Activated naive CD8-positive, alpha-beta T cell treated with anti-CD3 and anti-CD28 coated beads, Interleukin-2, amount 10 ng/mL, durations not matched to agents 7 days and 5 days (primary cell): Measurements from ENCODE around the gene NPHP4. TPM values are rescaled to one million over a fixed set of nuclear protein-coding genes. Genes with fewer than 3 reads are reported as not detected.

Experiments
- ATAC-seq: fragments of 150-1000 bp; cut with Tn5 transposase; one replicate; pipeline ENCODE4 v1.10.0; 2021; ENCODE audit warnings: low read depth, moderate library complexity
- POLR2A ChIA-PET: fragments of 350-600 bp; sonication (Branson Sonifier 250); formaldehyde crosslinking; loops from one replicate; lab custom pipeline; 2021; ENCODE audit warnings: antibody characterized with exemption; lab: Charles Lee
- DNase-seq: peaks from one replicate; pipeline ENCODE4 v3.0.0; 2021
- H3K27ac Mint-ChIP-seq: one replicate; pipeline ENCODE4 v1.8.0; 2022; ENCODE audit warnings: mild to moderate bottlenecking, mixed read lengths
- H3K27me3 Mint-ChIP-seq: one replicate; pipeline ENCODE4 v1.8.0; 2022; ENCODE audit warnings: mild to moderate bottlenecking, moderate library complexity, mixed read lengths
- H3K36me3 Mint-ChIP-seq: one replicate; pipeline ENCODE4 v1.8.0; 2021; ENCODE audit warnings: mild to moderate bottlenecking, mixed read lengths
- H3K4me1 Mint-ChIP-seq: one replicate; pipeline ENCODE4 v1.8.0; 2021; ENCODE audit warnings: mixed read lengths
- H3K4me3 Mint-ChIP-seq: one replicate; pipeline ENCODE4 v1.8.0; 2022; ENCODE audit warnings: mild to moderate bottlenecking, moderate library complexity, mixed read lengths
- H3K9me3 Mint-ChIP-seq: one replicate; pipeline ENCODE4 v1.8.0; 2021; ENCODE audit warnings: mixed read lengths
- total RNA-seq, 2 experiments: library from RNA; stranded (reverse); gene quantifications; one replicate each; pipeline ENCODE4 v1.2.3, GENCODE V29; 2021

Gene NPHP4
- 10 to 100 TPM; 16.4 to 17.5 TPM for total RNA-seq

GRCh38 chr1:5992026-5992813, at the start of gene NPHP4:
Gene NPHP4, minus strand, starts transcription at chr1:5992425. Its CDS starts 6,136 bp downstream, at chr1:5986289.
- peak within 1 kb of the TSS; percentile 97 for H3K4me3 Mint-ChIP-seq
- peak within 1 kb of the TSS; percentile 95 for H3K27ac Mint-ChIP-seq
- DNase-seq (peak; percentile 97), ATAC-seq (peak; percentile 91)
- peaks cover 2% of the 10 kb centered on the region for H3K36me3 Mint-ChIP-seq
- POLR2A ChIA-PET, result interaction anchor here (1.0 to 5.7 kb wide), 4 partner anchors 35 to 563 kb away, joined by 3 to 101 read pairs (median 6); partner anchors contain the start of genes NOL9 and TAS1R1
- H3K9me3 Mint-ChIP-seq, result no peaks in the 10 kb centered on the region
- H3K4me1 Mint-ChIP-seq, result peaks cover 20% of the 10 kb centered on the region
- H3K27me3 Mint-ChIP-seq, result no peaks in the 10 kb centered on the region

- ATAC-seq, result no peak
- peaks cover 17% of the 10 kb centered on the region for H3K36me3 Mint-ChIP-seq
- no peaks in the 10 kb centered on the region for H3K9me3 Mint-ChIP-seq
Observed at GRCh38 chr1:6041432-6042062, 49.3 kb upstream of the NPHP4 start.

GRCh38 chr1:6040861-6041415, 48.7 kb upstream of the NPHP4 start:
- Mint-ChIP-seq H3K36me3 (peaks cover 16% of the 10 kb centered on the region), H3K4me3 (no peak overlapping the region), H3K27me3 (no peaks in the 10 kb centered on the region), H3K27ac (no peak overlapping the region), H3K4me1 (peaks cover 23% of the 10 kb centered on the region), H3K9me3 (no peaks in the 10 kb centered on the region)
- POLR2A ChIA-PET, result interaction anchor here (0.9 kb wide), 1 partner anchor 15 kb away, joined by 3 read pairs; no protein-coding TSS in a partner anchor
- DNase-seq (no peak), ATAC-seq (no peak)

More at GRCh38 chr1:6041432-6042062, 49.3 kb upstream of the NPHP4 start:
- POLR2A ChIA-PET, result interaction anchor here (0.9 kb wide), 1 partner anchor 16 kb away, joined by 3 read pairs; no protein-coding TSS in a partner anchor
- no peaks in the 10 kb centered on the region for H3K27me3 Mint-ChIP-seq
- H3K4me1 Mint-ChIP-seq, result peaks cover 18% of the 10 kb centered on the region
- peak overlapping the region; percentile 34 for H3K27ac Mint-ChIP-seq
- peak; percentile 61 for DNase-seq
- no peak overlapping the region for H3K4me3 Mint-ChIP-seq

- POLR2A ChIA-PET, result no interaction called here
- Mint-ChIP-seq H3K9me3 (no peaks in the 10 kb centered on the region), H3K27me3 (no peaks in the 10 kb centered on the region), H3K36me3 (peaks cover 20% of the 10 kb centered on the region), H3K27ac (no peak overlapping the region), H3K4me1 (peaks cover 26% of the 10 kb centered on the region), H3K4me3 (no peak overlapping the region)
- ATAC-seq, result no peak
- no peak for DNase-seq
Observed at GRCh38 chr1:6040444-6040843, 48.2 kb upstream of the NPHP4 start.

- no peaks in the 10 kb centered on the region for H3K9me3 Mint-ChIP-seq
- ATAC-seq (no peak), DNase-seq (no peak)
- POLR2A ChIA-PET, result no interaction called here
- peaks cover 38% of the 10 kb centered on the region for H3K4me1 Mint-ChIP-seq
- H3K27me3 Mint-ChIP-seq, result no peaks in the 10 kb centered on the region
- peaks cover 20% of the 10 kb centered on the region for H3K36me3 Mint-ChIP-seq
- H3K4me3 Mint-ChIP-seq, result no peak overlapping the region
- no peak overlapping the region for H3K27ac Mint-ChIP-seq
Observed at GRCh38 chr1:6039031-6039430, 46.8 kb upstream of the NPHP4 start.

- H3K9me3 Mint-ChIP-seq, result no peaks in the 10 kb centered on the region
- POLR2A ChIA-PET, result interaction anchor here (0.6 kb wide), 1 partner anchor 170 kb away, joined by 4 read pairs; no protein-coding TSS in a partner anchor
- no peak overlapping the region for H3K27ac Mint-ChIP-seq
- peaks cover 18% of the 10 kb centered on the region for H3K36me3 Mint-ChIP-seq
- H3K4me3 Mint-ChIP-seq, result no peak overlapping the region
- H3K4me1 Mint-ChIP-seq, result peaks cover 37% of the 10 kb centered on the region
- H3K27me3 Mint-ChIP-seq, result no peaks in the 10 kb centered on the region
- ATAC-seq (no peak), DNase-seq (no peak)
Observed at GRCh38 chr1:6038603-6039002, 46.4 kb upstream of the NPHP4 start.

- Mint-ChIP-seq H3K4me3 (peak overlapping the region; percentile 37), H3K36me3 (peaks cover 23% of the 10 kb centered on the region), H3K9me3 (no peaks in the 10 kb centered on the region), H3K4me1 (peaks cover 48% of the 10 kb centered on the region), H3K27ac (peak overlapping the region; percentile 77), H3K27me3 (no peaks in the 10 kb centered on the region)
- POLR2A ChIA-PET, result interaction anchor here (2.4 kb wide), 1 partner anchor 10 kb away, joined by 19 read pairs; no protein-coding TSS in a partner anchor
- ATAC-seq, result peak; percentile 70
- peak; percentile 48 for DNase-seq
Observed at GRCh38 chr1:6037338-6037762, 45.1 kb upstream of the NPHP4 start.

- no peaks in the 10 kb centered on the region for H3K27me3 Mint-ChIP-seq
- no peak for ATAC-seq
- no peak for DNase-seq
- peaks cover 32% of the 10 kb centered on the region for H3K36me3 Mint-ChIP-seq
- POLR2A ChIA-PET, result interaction anchor here (1.5 to 2.4 kb wide), 3 partner anchors 8 to 43 kb away, joined by 3 to 19 read pairs (median 6); partner anchors contain the start of gene NPHP4
- H3K27ac Mint-ChIP-seq, result peak overlapping the region; percentile 71
- no peaks in the 10 kb centered on the region for H3K9me3 Mint-ChIP-seq
- peaks cover 58% of the 10 kb centered on the region for H3K4me1 Mint-ChIP-seq
- H3K4me3 Mint-ChIP-seq, result peak overlapping the region; percentile 20
Observed at GRCh38 chr1:6035719-6036118, 43.5 kb upstream of the NPHP4 start.

GRCh38 chr1:6035303-6035702, 43.1 kb upstream of the NPHP4 start:
- POLR2A ChIA-PET, result interaction anchor here (2.3 kb wide), 1 partner anchor 43 kb away, joined by 6 read pairs; the partner anchor contains the start of gene NPHP4
- H3K27me3 Mint-ChIP-seq, result no peaks in the 10 kb centered on the region
- H3K4me3 Mint-ChIP-seq, result no peak overlapping the region

GRCh38 chr1:6034750-6035096, 42.5 kb upstream of the NPHP4 start:
- H3K9me3 Mint-ChIP-seq, result no peaks in the 10 kb centered on the region
- H3K4me1 Mint-ChIP-seq, result peaks cover 68% of the 10 kb centered on the region
- ATAC-seq (no peak), DNase-seq (no peak)
- H3K27me3 Mint-ChIP-seq, result no peaks in the 10 kb centered on the region
- POLR2A ChIA-PET, result interaction anchor here (1.4 to 2.3 kb wide), 2 partner anchors 41 to 42 kb away, joined by 4 to 6 read pairs; partner anchors contain the start of gene NPHP4
- peaks cover 42% of the 10 kb centered on the region for H3K36me3 Mint-ChIP-seq
- no peak overlapping the region for H3K4me3 Mint-ChIP-seq
- H3K27ac Mint-ChIP-seq, result peak overlapping the region; percentile 71

More at GRCh38 chr1:6035303-6035702, 43.1 kb upstream of the NPHP4 start:
- peaks cover 62% of the 10 kb centered on the region for H3K4me1 Mint-ChIP-seq
- ATAC-seq (no peak), DNase-seq (no peak)
- peak overlapping the region; percentile 71 for H3K27ac Mint-ChIP-seq
- peaks cover 36% of the 10 kb centered on the region for H3K36me3 Mint-ChIP-seq
- no peaks in the 10 kb centered on the region for H3K9me3 Mint-ChIP-seq

- DNase-seq (peak; percentile 48), ATAC-seq (peak; percentile 8)
- Mint-ChIP-seq H3K9me3 (no peaks in the 10 kb centered on the region), H3K36me3 (peaks cover 43% of the 10 kb centered on the region), H3K27ac (peak overlapping the region; percentile 27), H3K27me3 (no peaks in the 10 kb centered on the region), H3K4me3 (no peak overlapping the region), H3K4me1 (peaks cover 73% of the 10 kb centered on the region)
- POLR2A ChIA-PET, result interaction anchor here (1.2 to 2.3 kb wide), 3 partner anchors 9 to 42 kb away, joined by 3 to 6 read pairs (median 4); partner anchors contain the start of gene NPHP4
Observed at GRCh38 chr1:6033986-6034749, 41.9 kb upstream of the NPHP4 start.

- peak overlapping the region; percentile 74 for H3K27ac Mint-ChIP-seq
- no peak for DNase-seq
- no peaks in the 10 kb centered on the region for H3K9me3 Mint-ChIP-seq
- H3K27me3 Mint-ChIP-seq, result no peaks in the 10 kb centered on the region
- POLR2A ChIA-PET, result interaction anchor here (1.2 kb wide), 1 partner anchor 8 kb away, joined by 3 read pairs; no protein-coding TSS in a partner anchor
- H3K4me1 Mint-ChIP-seq, result peaks cover 80% of the 10 kb centered on the region
- H3K4me3 Mint-ChIP-seq, result peak overlapping the region; percentile 53
- no peak for ATAC-seq
- peaks cover 48% of the 10 kb centered on the region for H3K36me3 Mint-ChIP-seq
Observed at GRCh38 chr1:6033124-6033523, 40.9 kb upstream of the NPHP4 start.
